HG03378 (cell line): Measurements from ENCODE around the gene PCDHA10.

ENCODE experiments used
- ATAC-seq: cut with Tn5 transposase; IDR thresholded peaks from one replicate; pipeline ENCODE4 v1.9.1; 2021; ENCODE audit warnings: mild to moderate bottlenecking, moderate library complexity; ENCODE audit not compliant: unreplicated experiment

The PCDHA10 gene

DNA sequence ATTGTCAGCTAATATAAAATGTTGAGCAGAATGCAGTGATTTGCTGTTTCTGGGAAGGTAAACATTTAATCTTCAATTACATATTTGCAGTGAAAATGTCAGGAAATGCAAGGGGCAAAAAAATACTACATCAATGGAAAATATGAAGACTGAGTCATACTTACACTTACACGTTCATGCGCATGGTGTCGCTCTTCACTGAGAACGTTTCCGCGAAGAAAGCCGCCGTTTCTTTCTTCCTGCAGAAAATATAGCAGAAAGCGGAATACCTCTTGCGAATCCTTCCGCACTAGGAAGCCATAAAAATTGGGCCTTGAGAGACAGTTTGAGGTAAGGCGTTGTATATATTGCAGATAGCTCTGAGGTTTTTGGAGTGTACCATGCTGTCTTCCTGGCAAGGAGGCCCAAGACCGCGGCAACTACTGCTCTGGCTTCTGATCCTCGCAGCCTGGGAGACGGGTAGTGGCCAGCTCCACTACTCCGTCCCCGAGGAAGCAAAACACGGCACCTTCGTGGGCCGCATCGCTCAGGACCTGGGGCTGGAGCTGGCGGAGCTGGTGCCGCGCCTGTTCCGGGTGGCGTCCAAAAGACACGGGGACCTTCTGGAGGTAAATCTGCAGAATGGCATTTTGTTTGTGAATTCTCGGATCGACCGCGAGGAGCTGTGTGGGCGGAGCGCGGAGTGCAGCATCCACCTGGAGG is 26.3 kb downstream of the PCDHA10 start, which contains the start of gene PCDHA13:
TSS of gene PCDHA13 (plus strand) at position 236 of the 702 bp plus-strand sequence. CDS start at position 381, 145 bp downstream.
- ATAC-seq: no peak

DNA sequence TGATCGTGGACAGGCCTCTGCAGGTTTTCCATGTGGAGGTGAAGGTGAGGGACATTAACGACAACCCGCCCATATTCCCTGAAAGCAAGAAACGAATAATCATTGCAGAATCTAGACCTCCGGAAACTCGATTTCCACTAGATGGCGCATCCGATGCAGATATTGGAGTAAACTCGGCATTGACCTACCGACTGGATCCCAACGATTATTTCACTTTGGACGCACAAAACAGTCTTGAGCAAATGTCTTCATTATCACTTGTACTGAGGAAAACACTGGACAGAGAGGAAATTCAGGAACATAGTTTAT is 26.8 kb downstream of the PCDHA10 start:
- no peak for ATAC-seq

DNA sequence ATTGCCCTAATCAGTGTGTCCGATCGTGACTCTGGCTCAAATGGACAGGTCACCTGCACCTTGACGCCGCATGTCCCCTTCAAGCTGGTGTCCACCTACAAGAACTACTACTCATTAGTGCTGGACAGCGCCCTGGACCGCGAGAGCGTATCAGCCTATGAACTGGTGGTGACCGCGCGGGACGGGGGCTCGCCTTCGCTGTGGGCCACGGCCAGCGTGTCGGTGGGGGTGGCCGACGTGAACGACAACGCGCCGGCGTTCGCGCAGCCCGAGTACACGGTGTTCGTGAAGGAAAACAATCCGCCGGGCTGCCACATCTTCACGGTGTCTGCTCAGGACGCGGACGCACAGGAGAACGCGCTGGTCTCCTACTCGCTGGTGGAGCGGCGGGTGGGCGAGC is 27.7 kb downstream of the PCDHA10 start:
- ATAC-seq: no peak

DNA sequence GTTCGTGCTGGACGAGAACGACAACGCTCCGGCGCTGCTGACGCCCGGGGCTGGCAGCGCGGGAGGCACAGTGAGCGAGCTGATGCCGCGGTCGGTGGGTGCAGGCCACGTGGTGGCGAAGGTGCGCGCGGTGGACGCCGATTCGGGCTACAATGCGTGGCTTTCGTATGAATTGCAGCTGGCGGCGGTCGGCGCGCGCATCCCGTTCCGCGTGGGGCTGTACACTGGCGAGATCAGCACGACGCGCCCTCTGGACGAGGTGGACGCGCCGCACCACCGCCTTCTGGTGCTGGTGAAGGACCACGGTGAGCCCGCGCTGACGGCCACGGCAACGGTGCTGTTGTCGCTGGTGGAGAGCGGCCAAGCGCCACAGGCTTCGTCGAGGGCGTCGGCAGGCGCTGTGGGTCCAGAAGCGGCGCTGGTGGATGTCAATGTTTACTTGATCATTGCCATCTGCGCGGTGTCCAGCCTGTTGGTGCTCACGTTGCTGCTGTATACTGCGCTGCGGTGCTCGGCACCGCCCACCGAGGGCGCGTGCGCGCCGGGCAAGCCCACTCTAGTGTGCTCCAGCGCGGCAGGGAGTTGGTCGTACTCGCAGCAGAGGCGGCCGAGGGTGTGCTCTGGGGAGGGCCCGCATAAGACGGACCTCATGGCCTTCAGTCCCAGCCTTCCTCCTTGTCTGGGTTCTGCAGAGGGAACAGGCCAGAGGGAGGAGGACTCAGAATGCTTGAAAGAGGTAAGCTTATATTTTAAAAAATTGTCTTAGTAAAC is 28.4 kb downstream of the PCDHA10 start:
- no peak for ATAC-seq

DNA sequence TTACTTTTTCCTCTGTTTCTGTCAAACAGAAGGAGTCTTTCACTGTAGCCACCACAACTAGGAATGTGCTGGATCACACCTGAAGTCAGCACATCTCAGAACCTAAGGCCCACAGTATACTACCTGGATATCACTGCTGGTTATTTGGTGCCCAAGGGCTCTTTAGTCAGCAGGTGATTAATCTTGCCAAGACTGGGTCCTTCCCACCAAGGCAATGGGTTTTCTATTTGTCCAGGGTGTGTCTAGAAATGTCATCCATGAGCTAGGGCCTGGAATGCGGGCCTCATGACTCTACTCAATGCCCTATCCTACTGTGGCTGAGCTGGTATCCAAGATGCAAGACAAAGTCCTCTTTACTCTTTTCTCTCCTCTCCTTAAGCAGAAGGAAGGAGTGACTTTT is 60.6 kb downstream of the PCDHA10 start:
- no peak for ATAC-seq
